Mucosa of rectum (tissue), 2 donors: ENCODE data around the gene STARD13.

Source experiments
- H3K27ac ChIP-seq, 2 donors: one replicate each; pipeline ENCODE4 v1.7.0; 2013; ENCODE audit warnings: inconsistent platforms in 2 of 2, low read depth in 2 of 2, low read length in 2 of 2
- H3K27me3 ChIP-seq, 2 donors: one replicate each; pipeline ENCODE4 v1.7.0; 2013; ENCODE audit warnings: low read length in 2 of 2; ENCODE audit not compliant: control insufficient read depth in 2 of 2, insufficient read depth in 2 of 2
- H3K36me3 ChIP-seq, 2 donors: one replicate each; pipeline ENCODE4 v1.7.0; 2013; ENCODE audit warnings: low read length in 2 of 2; ENCODE audit not compliant: control insufficient read depth in 2 of 2, insufficient read depth in 2 of 2
- H3K4me1 ChIP-seq, 2 donors: one replicate each; pipeline ENCODE4 v1.7.0; 2013; ENCODE audit warnings: low read length in 2 of 2, mild to moderate bottlenecking in 1 of 2; ENCODE audit not compliant: control insufficient read depth in 2 of 2, insufficient read depth in 2 of 2
- H3K4me3 ChIP-seq, 2 donors: one replicate each; pipeline ENCODE4 v1.7.0; 2013; ENCODE audit warnings: low read length in 2 of 2
- H3K9ac ChIP-seq, 2 donors: one replicate each; pipeline ENCODE4 v1.7.0; 2013; ENCODE audit warnings: low read length in 2 of 2, low read depth in 1 of 2, mild to moderate bottlenecking in 1 of 2
- H3K9me3 ChIP-seq, 2 donors: one replicate each; pipeline ENCODE4 v1.7.0; 2013; ENCODE audit warnings: low read length in 2 of 2; ENCODE audit not compliant: control insufficient read depth in 2 of 2
- donor health status: healthy.
- donor health status: Normal muscosa, but diverticular disease.

The STARD13 gene

DNA sequence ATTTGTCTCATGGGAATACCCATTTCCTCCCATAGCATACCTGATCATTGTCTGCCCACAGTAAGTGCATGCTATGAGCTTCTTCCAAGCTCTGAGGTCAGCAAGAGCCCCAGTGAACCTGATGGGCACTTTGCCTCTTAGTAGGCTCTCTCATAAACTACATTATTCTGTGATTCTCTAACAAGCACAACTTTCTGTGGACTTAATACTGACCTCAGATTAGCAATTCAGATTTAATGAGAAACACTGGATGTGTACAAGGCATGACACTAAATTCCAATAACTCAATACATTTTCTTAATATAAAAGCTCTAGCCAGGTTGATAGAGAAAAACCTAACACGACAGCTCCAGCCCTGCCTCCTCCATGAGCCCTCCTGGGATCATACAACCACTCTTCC is 23.3 kb upstream of the STARD13 start:
- Histone ChIP-seq H3K36me3 (no peaks in the 10 kb centered on the region), H3K4me1 (no peaks in the 10 kb centered on the region), H3K4me3 (no peak overlapping the region)

GRCh38 chr13:33307843-33308242 is 22.3 kb upstream of the STARD13 start:
- H3K36me3 ChIP-seq = no peaks in the 10 kb centered on the region
- H3K27ac ChIP-seq = no peak overlapping the region
- H3K9me3 ChIP-seq = no peaks in the 10 kb centered on the region
- no peaks in the 10 kb centered on the region for H3K4me1 ChIP-seq
- no peak overlapping the region for H3K4me3 ChIP-seq
- H3K27me3 ChIP-seq = no peaks in the 10 kb centered on the region
- no peak overlapping the region for H3K9ac ChIP-seq

More for the DNA sequence above, 23.3 kb upstream of the STARD13 start:
- no peaks in the 10 kb centered on the region for H3K27me3 ChIP-seq
- H3K9ac ChIP-seq = no peak overlapping the region
- H3K27ac ChIP-seq = no peak overlapping the region
- no peaks in the 10 kb centered on the region for H3K9me3 ChIP-seq

- Histone ChIP-seq H3K9ac (no peak overlapping the region), H3K27ac (no peak overlapping the region), H3K36me3 (no peaks in the 10 kb centered on the region), H3K4me1 (no peaks in the 10 kb centered on the region), H3K4me3 (no peak overlapping the region), H3K9me3 (no peaks in the 10 kb centered on the region), H3K27me3 (no peaks in the 10 kb centered on the region)
These were observed 18.5 kb upstream of the STARD13 start for GRCh38 chr13:33303855-33304597.

GRCh38 chr13:33299626-33300025 is 14.1 kb upstream of the STARD13 start:
- Histone ChIP-seq H3K27ac (no peak overlapping the region), H3K9ac (no peak overlapping the region), H3K9me3 (no peaks in the 10 kb centered on the region), H3K27me3 (no peaks in the 10 kb centered on the region), H3K4me3 (no peak overlapping the region), H3K36me3 (no peaks in the 10 kb centered on the region), H3K4me1 (no peaks in the 10 kb centered on the region)

- Histone ChIP-seq H3K27ac (no peak overlapping the region), H3K36me3 (no peaks in the 10 kb centered on the region), H3K27me3 (no peaks in the 10 kb centered on the region), H3K9ac (no peak overlapping the region), H3K4me1 (no peaks in the 10 kb centered on the region), H3K9me3 (no peaks in the 10 kb centered on the region), H3K4me3 (no peak overlapping the region)
These were observed 11.4 kb upstream of the STARD13 start for GRCh38 chr13:33296793-33297425.

- no peaks in the 10 kb centered on the region for H3K36me3 ChIP-seq
- no peaks in the 10 kb centered on the region for H3K27me3 ChIP-seq
- no peak overlapping the region for H3K27ac ChIP-seq
- H3K4me3 ChIP-seq = peak overlapping the region; percentile 1 to 30
- no peaks in the 10 kb centered on the region for H3K4me1 ChIP-seq
- no peak overlapping the region for H3K9ac ChIP-seq
- no peaks in the 10 kb centered on the region for H3K9me3 ChIP-seq
These were observed 7.2 kb upstream of the STARD13 start for GRCh38 chr13:33292712-33293111.

- Histone ChIP-seq H3K27me3 (no peaks in the 10 kb centered on the region), H3K36me3 (no peaks in the 10 kb centered on the region), H3K9ac (no peak overlapping the region), H3K9me3 (no peaks in the 10 kb centered on the region), H3K4me3 (no peak overlapping the region), H3K4me1 (peaks cover 3 to 5% of the 10 kb centered on the region in 2 donors), H3K27ac (no peak overlapping the region)
These were observed 4.9 kb upstream of the STARD13 start for GRCh38 chr13:33290421-33290965.

DNA sequence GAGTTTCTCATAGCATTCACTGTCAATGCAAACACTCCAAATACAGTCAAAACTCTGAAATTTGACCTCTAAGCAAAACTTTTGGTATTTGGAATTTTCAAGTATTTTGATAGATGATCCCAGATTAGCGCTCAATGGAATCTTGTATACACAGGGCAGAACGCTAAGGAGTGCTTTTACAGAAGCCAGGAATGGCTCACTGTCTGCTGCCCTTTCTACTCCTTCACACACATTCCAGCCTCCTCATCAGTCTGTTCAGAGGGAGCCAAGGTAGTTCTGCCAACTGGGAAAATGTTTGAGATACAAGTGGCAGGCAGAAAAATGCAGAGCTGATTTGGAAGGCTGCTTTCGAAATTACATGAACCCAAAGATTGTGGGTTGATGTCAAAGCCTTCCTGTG is 4.4 kb upstream of the STARD13 start:
- Histone ChIP-seq H3K9ac (no peak overlapping the region), H3K4me1 (peaks cover 3 to 5% of the 10 kb centered on the region in 2 donors), H3K36me3 (no peaks in the 10 kb centered on the region), H3K27ac (no peak overlapping the region), H3K4me3 (no peak overlapping the region), H3K27me3 (no peaks in the 10 kb centered on the region), H3K9me3 (no peaks in the 10 kb centered on the region)

DNA sequence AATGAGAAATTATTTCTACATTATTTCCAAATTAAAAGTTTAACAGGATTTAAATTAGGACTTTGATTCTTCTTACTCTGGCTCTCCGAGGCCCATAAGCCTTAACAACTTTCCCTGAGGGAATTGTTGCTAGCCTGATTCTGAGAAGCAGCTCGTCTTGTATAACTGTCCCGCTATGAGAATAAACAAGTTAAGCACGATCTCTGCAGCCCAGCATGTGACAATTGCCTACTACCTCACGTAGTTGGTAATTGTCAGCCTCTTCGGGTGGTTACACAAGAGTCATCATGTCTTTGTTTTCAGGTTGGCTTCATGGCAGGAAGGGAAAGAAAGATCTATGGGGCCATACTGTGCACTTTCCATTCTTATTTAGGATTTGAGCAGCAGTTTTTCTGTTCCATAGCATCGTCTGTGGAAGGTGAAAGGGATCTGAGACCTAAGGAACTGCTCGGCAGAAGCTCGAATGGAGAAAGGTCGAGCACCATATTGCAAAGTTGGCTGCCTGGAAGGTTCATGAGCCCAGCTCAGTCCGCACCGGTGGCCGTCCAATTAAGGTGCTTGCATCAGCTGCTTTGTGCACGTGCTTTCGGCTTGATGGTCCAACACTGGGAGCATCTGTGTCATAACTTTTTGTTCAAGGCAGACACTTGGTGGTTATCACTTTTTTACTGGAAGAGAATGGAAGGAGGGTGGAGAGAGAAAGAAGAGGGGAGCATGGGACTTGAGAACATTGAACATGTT is 1.8 kb upstream of the STARD13 start:
- Histone ChIP-seq H3K27me3 (no peaks in the 10 kb centered on the region), H3K4me1 (peaks cover 5 to 8% of the 10 kb centered on the region in 2 donors), H3K36me3 (no peaks in the 10 kb centered on the region), H3K9ac (no peak overlapping the region), H3K9me3 (no peaks in the 10 kb centered on the region), H3K27ac (peak overlapping the region in 1 of 2 donors; percentile 8), H3K4me3 (no peak overlapping the region)

DNA sequence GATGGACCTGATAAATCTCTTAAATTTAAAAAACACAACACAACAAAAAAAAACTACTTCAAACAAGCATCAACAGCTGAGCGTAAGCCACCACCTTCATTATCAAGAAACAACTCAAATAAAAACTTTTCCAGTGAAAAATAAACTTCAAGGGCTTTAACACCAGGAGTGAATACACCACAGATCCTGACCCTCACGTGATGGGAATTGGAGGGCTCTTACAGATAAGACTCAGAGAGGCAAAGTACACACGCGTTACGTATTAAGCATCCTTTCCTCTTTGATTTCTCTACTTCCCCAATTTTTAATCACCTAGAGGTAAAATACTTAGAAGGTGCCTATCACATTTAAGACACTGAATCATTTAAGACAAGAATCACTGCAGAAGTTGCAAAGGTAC is 573 bp upstream of the STARD13 start:
- Histone ChIP-seq H3K36me3 (no peaks in the 10 kb centered on the region), H3K27me3 (no peaks in the 10 kb centered on the region), H3K9ac (peak overlapping the region; percentile 65 to 89), H3K27ac (peak overlapping the region; percentile 89 to 95), H3K9me3 (no peaks in the 10 kb centered on the region), H3K4me3 (peak overlapping the region; percentile 95 to 96), H3K4me1 (peaks cover 5 to 10% of the 10 kb centered on the region in 2 donors)
